Fibroblast of skin of left biceps (primary cell): Measurements from ENCODE around the gene ARID3C.
A peak's percentile ranks its signal among the peaks of the same experiment; 100 is the strongest.
"Not testable (repeated sequence)": the region's sequence is repeated elsewhere in the genome, so short reads cannot be mapped to it uniquely, and the experiment has no call there.

ENCODE experiments used
- DNase-seq, 2 experiments: peaks; one replicate each; pipeline ENCODE4 v3.0.0-alpha.2; 2013; ENCODE audit warnings: low read depth in 2 of 2

The ARID3C gene

DNA sequence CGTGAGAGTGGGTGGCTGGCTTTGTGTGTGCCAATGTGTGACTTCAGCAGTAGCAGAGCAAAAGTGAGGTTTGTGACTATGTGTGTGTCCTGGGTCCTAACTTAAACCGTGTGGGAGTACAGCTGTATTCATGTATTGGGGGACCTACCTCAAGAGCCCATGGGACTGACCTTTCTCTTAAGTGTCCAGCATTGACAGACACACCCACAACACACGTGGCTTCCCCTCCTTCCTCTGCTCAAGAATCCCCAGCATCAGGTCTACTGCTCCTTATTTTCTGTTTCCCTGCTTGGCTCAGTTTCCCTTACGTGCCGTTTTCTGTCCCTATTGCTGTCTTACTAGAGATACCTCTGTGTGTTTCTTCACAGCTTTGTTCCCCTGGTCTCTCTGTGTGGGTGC is 23.7 kb upstream of the ARID3C start:
- DNase-seq, result no peak

DNA sequence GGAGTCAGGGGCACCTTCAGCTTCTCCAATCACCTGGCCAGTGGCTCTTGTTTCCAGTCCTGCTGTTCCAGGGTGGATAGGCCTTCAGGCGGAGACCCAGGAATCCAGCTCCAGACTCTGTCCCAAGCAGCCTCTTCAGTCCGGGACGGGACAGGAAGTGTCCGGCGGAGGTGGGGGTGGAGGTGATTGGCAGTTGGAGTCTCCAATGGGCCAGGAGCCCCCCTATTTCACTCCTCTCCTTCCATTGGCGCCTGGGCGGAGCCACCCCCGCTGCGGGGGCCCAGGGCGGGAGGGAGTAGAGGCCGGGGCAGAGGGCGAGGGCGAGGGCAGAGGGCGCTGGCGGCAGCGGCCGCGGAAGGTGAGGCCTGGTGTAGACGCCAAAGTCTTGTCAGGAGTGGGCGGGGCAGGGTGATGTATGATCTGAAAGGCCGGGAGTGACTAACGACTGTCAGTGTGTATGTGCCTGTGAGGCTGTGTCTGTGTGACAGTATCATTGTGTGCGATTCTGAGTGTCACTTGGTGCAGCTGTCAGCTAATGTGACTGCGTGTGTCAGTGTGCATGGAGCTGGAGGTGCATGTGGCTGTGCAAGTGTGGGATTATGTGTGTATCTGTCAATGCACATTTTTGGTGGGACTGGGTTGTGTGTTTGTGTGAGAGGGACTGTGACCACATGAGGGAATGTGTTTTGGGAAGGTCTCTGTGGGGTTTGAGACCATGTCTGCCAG is 23.2 kb upstream of the ARID3C start, which contains the start of gene IL11RA:
Gene IL11RA (plus strand): TSS at position 310 of the 726 bp plus-strand sequence. CDS start 3,033 bp downstream, outside the sequence.
- DNase-seq, result no peak

- DNase-seq, result no peak
These were observed 22.5 kb upstream of the ARID3C start for GRCh38 chr9:34651321-34651720.

DNA sequence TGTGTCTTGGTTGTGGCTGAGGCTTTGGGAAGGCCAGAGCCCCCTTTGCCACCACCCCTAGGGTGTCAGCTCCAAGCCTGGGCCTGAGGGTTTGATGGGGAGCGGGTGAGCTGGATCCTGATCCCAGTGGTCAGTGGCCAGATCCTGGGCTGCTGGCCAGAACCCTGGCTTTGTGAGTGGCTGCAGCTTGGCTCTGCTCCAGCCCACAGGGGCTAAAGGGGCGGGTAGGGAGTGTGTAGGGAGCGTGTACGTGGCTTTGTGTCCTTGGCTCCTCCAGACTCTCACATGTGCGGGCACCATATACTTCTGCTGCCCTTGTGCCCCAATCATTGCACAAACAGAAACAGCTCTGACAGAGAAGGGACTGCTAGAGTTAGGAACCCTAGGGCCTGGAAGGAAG is 21.9 kb upstream of the ARID3C start:
- no peak for DNase-seq

GRCh38 chr9:34648673-34649072 is 19.8 kb upstream of the ARID3C start:
- DNase-seq, result no peak

DNA sequence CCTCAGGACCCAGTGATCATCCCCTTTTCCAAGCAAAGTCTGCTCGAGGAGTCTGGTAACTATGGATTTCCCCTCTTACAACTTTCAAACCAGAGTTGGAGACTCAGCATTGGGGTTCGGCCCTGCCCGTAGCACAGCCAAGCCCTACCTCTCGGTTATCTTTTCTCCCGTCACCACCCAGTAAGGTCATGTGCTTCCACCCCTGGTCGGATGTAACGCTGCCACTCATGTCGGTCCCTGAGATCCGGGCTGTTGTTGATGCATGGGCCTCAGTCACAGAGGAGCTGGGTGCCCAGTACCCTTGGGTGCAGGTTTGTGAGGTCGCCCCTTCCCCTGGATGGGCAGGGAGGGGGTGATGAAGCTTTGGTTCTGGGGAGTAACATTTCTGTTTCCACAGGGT is 18.8 kb upstream of the ARID3C start:
- DNase-seq, result no peak

GRCh38 chr9:34647084-34647403 is 18.2 kb upstream of the ARID3C start:
- DNase-seq, result no peak

DNA sequence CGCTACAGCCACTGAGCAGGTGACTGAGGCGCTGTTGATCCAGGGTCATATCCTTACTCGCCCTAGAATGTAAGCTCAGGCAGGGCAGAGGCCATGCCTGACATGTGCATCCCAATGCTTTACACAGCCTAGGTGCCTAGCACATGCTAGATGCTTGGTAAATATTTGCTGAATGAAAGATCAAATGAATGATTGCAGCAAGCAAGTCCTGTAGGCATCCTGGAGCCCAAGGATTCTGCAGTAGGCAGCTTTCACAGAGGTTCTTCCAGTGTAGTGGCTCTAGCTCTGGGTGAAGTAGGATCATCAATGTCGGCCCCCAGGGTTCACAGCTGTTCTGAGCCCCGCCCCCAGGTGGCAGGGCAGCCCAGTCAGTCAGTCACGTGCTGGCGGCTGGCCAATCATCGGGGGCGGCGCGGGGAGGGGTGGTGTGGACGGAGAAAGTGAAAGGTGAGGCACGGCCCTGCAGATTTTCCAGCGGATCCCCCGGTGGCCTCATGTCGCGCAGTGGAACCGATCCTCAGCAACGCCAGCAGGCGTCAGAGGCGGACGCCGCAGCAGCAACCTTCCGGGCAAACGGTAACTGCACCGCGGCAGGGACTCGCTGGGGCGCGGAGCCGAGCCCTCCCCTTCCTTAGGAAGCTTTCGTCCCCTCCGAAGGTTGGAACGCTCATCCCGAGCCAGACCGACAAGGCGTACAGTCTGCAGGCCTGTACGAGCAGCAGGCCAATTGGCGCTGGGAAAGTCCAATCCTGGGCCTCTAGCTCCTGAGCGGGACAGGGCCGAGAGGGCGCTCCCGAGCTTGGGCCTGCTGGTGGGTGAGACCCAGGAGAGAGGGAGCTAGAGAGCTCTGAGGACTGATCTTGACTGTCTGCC is 17.6 kb upstream of the ARID3C start, which contains the start of gene GALT:
Gene GALT (plus strand): TSS at position 465 of the 873 bp plus-strand sequence. CDS start 30 bp downstream, at position 495.
- DNase-seq, result no peak

DNA sequence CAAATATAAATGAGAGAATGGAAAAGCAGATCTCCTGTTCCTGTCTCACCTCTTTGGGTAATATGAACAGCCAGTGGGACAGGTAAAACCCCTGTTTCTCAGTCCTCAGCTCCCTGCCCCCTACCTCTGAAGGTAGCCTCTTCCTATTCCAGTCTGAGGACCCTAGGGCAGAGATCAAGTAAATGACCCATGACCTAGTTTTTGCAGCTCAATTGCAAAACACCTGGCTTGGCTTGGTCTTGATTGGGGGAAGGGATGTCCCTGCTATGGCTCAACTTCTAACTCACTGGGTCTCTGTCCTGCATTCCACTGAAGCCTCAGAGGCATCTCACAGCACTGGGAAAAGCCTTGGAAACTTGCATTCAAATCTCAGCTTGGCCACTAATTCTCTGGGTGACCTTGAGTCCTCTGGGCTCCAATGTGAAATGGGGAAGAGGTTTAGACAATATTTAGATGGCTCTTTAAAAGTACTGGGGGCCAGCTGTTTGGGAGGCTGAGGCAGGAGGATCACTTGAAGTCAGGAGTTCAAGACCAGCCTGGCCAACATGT is 16.0 kb upstream of the ARID3C start:
- DNase-seq, result no peak

DNA sequence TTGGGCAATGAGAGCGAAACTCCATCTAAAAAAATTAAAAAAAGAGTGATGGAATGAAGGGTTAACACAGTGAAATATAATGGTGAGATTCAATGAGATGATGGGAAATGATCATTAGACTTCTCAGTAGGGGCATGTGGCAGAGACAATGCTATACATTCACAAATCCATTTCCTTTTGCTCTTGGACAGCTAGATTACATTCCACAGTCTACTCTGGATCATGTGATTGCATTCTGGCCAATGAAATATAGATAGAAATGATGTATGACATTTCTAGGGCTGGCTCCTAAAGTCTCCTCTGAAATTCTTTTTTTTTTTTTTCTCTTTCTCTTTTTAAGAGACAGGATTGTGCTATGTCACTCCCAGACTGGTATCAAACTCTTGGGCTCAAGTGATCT is 13.8 kb upstream of the ARID3C start:
- no peak for DNase-seq

GRCh38 chr9:34639322-34639721 is 10.5 kb upstream of the ARID3C start:
- not testable (repeated sequence) for DNase-seq

DNA sequence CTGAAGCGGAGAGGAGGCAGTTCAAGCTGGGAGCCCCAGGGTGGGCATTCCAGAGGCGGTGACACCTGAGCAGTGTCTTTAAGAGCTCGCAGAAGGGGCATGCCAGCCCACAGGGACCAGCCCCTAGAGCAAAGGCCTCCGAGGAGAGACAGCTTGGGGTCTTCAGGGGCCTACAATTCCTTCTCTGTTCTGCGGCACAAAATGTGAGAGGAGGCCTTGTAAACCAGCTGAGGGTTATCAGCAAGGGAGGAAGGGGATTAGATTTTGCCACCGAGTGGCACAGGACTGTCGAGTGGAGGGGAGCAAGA is 9.2 kb upstream of the ARID3C start:
- no peak for DNase-seq

DNA sequence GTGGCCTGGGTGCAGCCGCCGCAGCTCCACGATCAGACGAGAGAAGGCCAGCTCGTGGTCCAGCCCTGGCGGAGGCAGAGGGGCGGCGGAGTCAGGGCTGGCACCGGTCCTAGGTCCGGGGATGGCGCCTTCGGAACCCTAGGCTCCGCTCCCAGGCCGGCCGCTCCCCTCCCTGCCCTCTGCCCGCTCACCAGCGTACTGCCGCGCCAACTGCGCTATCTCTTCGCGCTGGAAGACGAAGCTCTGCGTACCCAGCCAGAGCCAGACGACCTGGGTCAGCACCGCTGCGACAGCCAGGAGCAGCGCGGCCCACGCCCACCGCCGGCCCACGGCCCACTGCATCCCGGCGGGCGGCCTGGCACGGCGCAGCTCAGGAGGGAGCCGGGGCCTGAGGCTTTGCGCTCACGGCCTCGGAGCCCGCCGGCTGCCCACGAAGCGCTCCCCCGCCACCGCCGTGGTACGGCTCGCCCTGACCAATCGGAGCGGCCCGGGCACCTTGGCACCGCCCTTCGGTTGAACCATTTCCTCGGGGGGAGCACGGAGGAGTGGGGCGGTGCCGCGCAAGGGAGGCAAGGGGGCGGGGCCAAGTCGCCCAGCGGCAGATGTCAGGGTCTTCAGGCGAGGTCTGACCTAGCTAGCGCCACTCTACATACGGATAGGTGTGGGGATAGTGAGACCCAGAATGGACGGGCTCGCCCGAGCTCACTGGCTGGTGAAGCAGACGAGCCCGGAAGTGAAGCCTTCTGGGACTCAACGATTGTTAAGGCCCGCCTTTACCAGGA is 8.7 kb upstream of the ARID3C start, which contains the start of gene SIGMAR1:
Gene SIGMAR1 (minus strand): TSS at position 432 of the 782 bp plus-strand sequence. CDS start 90 bp downstream, at position 342.
- peak; percentile 78 to 85 for DNase-seq

DNA sequence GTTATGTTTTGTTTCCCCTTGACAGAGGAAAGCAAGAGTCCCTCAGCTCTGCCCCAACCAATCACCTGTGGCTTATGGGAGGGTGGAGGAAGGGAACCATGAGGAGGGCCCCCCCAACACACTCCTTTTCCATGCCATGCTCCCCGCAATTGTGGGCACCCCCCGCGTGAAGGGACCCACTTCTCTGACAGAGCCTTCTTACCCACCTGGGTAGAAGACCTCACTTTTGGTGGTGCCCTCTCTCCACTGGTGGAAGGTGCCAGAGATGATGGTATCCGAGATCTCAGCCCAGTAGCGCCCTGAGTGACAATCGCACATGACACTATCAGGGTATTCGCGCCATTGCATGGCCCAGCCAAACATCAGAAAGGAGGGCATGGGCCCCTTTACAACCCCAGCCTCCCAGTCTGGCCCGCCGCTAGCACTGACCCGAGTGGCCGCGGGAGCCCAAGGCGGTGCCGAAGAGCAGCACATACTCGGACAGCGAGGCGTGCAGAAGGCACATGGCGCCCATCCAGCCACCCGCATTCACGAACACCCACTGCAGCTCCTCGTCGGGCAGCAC is 8.0 kb upstream of the ARID3C start:
- no peak for DNase-seq

- no peak for DNase-seq
These were observed 6.7 kb upstream of the ARID3C start for GRCh38 chr9:34635556-34635955.

- DNase-seq, result no peak
These were observed 5.8 kb upstream of the ARID3C start for GRCh38 chr9:34634551-34635248.

DNA sequence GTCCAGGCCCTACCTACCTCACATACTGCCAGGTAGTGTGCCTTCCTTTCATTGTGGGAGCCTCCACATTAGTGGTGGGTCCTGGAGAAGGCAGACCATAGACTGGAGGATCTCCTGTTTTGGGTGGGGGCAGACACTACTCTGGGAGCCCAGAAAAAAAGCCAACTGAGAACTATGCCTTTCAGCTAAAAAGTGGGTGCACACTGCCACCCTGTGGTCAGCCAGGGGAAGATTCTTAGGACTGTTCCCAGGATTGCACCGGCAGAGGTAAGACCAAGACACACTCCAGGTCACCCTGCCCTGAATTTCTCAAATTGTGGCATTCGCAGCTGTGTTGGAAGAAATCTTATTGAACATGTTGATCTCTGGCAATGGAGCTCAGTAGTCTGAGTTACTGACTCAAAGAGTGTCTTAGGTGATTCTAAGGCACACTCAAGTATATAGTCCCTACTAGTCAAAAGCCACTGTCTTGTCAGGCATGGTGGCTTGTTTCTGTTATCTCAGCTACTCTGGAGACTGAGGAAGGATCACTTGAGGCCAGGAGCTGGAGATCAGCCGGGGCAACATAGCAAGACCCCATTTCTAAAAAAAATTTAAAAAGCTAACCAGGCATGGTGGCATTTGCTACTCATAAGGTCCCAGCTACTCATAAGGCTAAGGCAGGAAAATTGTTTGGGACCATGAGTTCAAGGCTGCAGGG is 5.1 kb upstream of the ARID3C start:
- no peak for DNase-seq

- DNase-seq, result no peak
These were observed 4.3 kb upstream of the ARID3C start for GRCh38 chr9:34633166-34633565.

GRCh38 chr9:34630402-34631154 is 1.7 kb upstream of the ARID3C start:
- no peak for DNase-seq

DNA sequence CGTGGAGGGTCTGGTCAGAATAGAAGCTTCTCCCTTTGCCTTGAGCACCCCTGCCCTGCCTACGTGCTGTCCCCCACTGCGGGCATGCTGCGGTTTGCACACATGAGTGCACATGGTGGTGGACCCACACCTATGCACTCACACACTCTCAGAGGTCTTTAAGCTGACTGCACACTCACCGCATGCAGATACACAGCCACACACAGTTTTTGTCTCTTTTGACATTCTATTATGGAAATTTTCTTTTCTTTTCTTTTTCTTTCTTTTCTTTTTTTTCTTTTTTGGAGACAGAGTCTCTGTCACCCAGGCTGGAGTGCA is 584 bp upstream of the ARID3C start:
- no peak for DNase-seq
